BLaER1 (cell line): ENCODE results near the gene MED17.

Source experiments
- H3K27ac ChIP-seq: shearing (Covaris generic); formaldehyde crosslinking; 2 replicates; pipeline ENCODE4 v1.8.1; 2022
- H3K27me3 ChIP-seq: shearing (Covaris generic); formaldehyde crosslinking; 2 replicates; pipeline ENCODE4 v1.8.1; 2022
- H3K36me3 ChIP-seq: shearing (Covaris generic); formaldehyde crosslinking; 2 replicates; pipeline ENCODE4 v1.8.1; 2022
- H3K4me1 ChIP-seq: shearing (Covaris generic); formaldehyde crosslinking; 2 replicates; pipeline ENCODE4 v1.8.1; 2022
- H3K4me2 ChIP-seq: shearing (Covaris generic); formaldehyde crosslinking; 2 replicates; pipeline ENCODE4 v1.8.1; 2022
- H3K4me3 ChIP-seq: shearing (Covaris generic); formaldehyde crosslinking; 2 replicates; pipeline ENCODE4 v1.8.1; 2022
- H3K9ac ChIP-seq: shearing (Covaris generic); formaldehyde crosslinking; 2 replicates; pipeline ENCODE4 v1.8.1; 2022
- H3K9me3 ChIP-seq: shearing (Covaris generic); formaldehyde crosslinking; 2 replicates; pipeline ENCODE4 v1.8.1; 2022
- H4K20me1 ChIP-seq: shearing (Covaris generic); formaldehyde crosslinking; 2 replicates; pipeline ENCODE4 v1.8.1; 2022
- Cebpa-rat ChIP-seq: shearing (Covaris generic); IDR thresholded peaks from 2 replicates; pipeline ENCODE4 v1.8.1; 2022

MED17 gene

GRCh38 chr11:93844568-93844967 is 60.5 kb downstream of the MED17 start:
- H3K4me3 ChIP-seq: no peak overlapping the region
- no peaks in the 10 kb centered on the region for H3K9me3 ChIP-seq
- no peak overlapping the region for H3K27ac ChIP-seq
- no peak overlapping the region for H3K9ac ChIP-seq
- H4K20me1 ChIP-seq: no peaks in the 10 kb centered on the region
- H3K4me1 ChIP-seq: peaks cover 20% of the 10 kb centered on the region
- H3K4me2 ChIP-seq: no peak overlapping the region
- no peaks in the 10 kb centered on the region for H3K36me3 ChIP-seq
- peaks cover 1% of the 10 kb centered on the region; the same call in 1 of the 2 replicates for H3K27me3 ChIP-seq
- no peak for TF ChIP-seq Cebpa-rat

GRCh38 chr11:93845181-93846092 is 61.4 kb downstream of the MED17 start:
- Histone ChIP-seq H3K27ac (no peak overlapping the region), H3K9ac (no peak overlapping the region), H4K20me1 (no peaks in the 10 kb centered on the region), H3K36me3 (no peaks in the 10 kb centered on the region), H3K27me3 (peaks cover 7% of the 10 kb centered on the region; the same call in 1 of the 2 replicates), H3K4me1 (peaks cover 11% of the 10 kb centered on the region), H3K4me2 (no peak overlapping the region), H3K4me3 (no peak overlapping the region), H3K9me3 (no peaks in the 10 kb centered on the region)
- no peak for TF ChIP-seq Cebpa-rat

GRCh38 chr11:93846411-93846810 is 62.3 kb downstream of the MED17 start:
- H3K27ac ChIP-seq: no peak overlapping the region
- TF ChIP-seq Cebpa-rat: no peak
- H3K9ac ChIP-seq: no peak overlapping the region
- no peak overlapping the region for H3K4me3 ChIP-seq
- H3K4me1 ChIP-seq: peaks cover 1% of the 10 kb centered on the region; the same call in 1 of the 2 replicates
- H4K20me1 ChIP-seq: no peaks in the 10 kb centered on the region
- no peaks in the 10 kb centered on the region for H3K9me3 ChIP-seq
- no peaks in the 10 kb centered on the region for H3K36me3 ChIP-seq
- peaks cover 7% of the 10 kb centered on the region; the same call in 1 of the 2 replicates for H3K27me3 ChIP-seq
- H3K4me2 ChIP-seq: no peak overlapping the region

- H4K20me1 ChIP-seq: no peaks in the 10 kb centered on the region
- no peak overlapping the region for H3K4me3 ChIP-seq
- H3K27ac ChIP-seq: no peak overlapping the region
- H3K36me3 ChIP-seq: no peaks in the 10 kb centered on the region
- H3K9me3 ChIP-seq: peaks cover 3% of the 10 kb centered on the region; the same call in 1 of the 2 replicates
- no peak overlapping the region for H3K4me2 ChIP-seq
- no peak overlapping the region for H3K9ac ChIP-seq
- no peaks in the 10 kb centered on the region for H3K4me1 ChIP-seq
- H3K27me3 ChIP-seq: peaks cover 7% of the 10 kb centered on the region; the same call in 1 of the 2 replicates
- no peak for TF ChIP-seq Cebpa-rat
Observed at GRCh38 chr11:93849201-93849600, 65.1 kb downstream of the MED17 start.

- Histone ChIP-seq H3K27me3 (peaks cover 7% of the 10 kb centered on the region; the same call in 1 of the 2 replicates), H3K27ac (peak overlapping the region; percentile 44; the same call in 1 of the 2 replicates), H3K36me3 (no peaks in the 10 kb centered on the region), H3K9ac (0 out of 2 replicates have a peak overlapping the region, but pooled peaks have one; percentile 60), H3K4me2 (peak overlapping the region; percentile 66), H4K20me1 (no peaks in the 10 kb centered on the region), H3K9me3 (peaks cover 3% of the 10 kb centered on the region; the same call in 1 of the 2 replicates), H3K4me3 (peak overlapping the region; percentile 57), H3K4me1 (no peaks in the 10 kb centered on the region)
- no peak for TF ChIP-seq Cebpa-rat
Observed at GRCh38 chr11:93849751-93850593, 65.9 kb downstream of the MED17 start.

GRCh38 chr11:93850594-93851018 is 66.5 kb downstream of the MED17 start, which contains the start of gene VSTM5:
Gene VSTM5, minus strand, starts transcription at chr11:93850618. Its CDS starts 116 bp downstream, at chr11:93850502.
- H3K4me3 ChIP-seq: peak within 1 kb of the TSS; percentile 57
- H3K4me2 ChIP-seq: peak within 1 kb of the TSS; percentile 66
- TF ChIP-seq Cebpa-rat: no peak
- no peaks in the 10 kb centered on the region for H4K20me1 ChIP-seq
- peak within 1 kb of the TSS; percentile 44; the same call in 1 of the 2 replicates for H3K27ac ChIP-seq
- no peaks in the 10 kb centered on the region for H3K4me1 ChIP-seq
- H3K9ac ChIP-seq: 0 out of 2 replicates have a peak within 1 kb of the TSS, but pooled peaks have one; percentile 60
- H3K9me3 ChIP-seq: peaks cover 3% of the 10 kb centered on the region; the same call in 1 of the 2 replicates
- peaks cover 7% of the 10 kb centered on the region; the same call in 1 of the 2 replicates for H3K27me3 ChIP-seq
- H3K36me3 ChIP-seq: no peaks in the 10 kb centered on the region

GRCh38 chr11:93852242-93852641 is 68.2 kb downstream of the MED17 start:
- Histone ChIP-seq H3K9me3 (peaks cover 3% of the 10 kb centered on the region; the same call in 1 of the 2 replicates), H3K27me3 (peaks cover 7% of the 10 kb centered on the region; the same call in 1 of the 2 replicates), H3K4me2 (no peak overlapping the region), H3K36me3 (no peaks in the 10 kb centered on the region), H3K4me3 (no peak overlapping the region), H3K4me1 (no peaks in the 10 kb centered on the region), H3K27ac (no peak overlapping the region), H3K9ac (no peak overlapping the region), H4K20me1 (no peaks in the 10 kb centered on the region)
- no peak for TF ChIP-seq Cebpa-rat

GRCh38 chr11:93857413-93858120 is 73.5 kb downstream of the MED17 start:
- Histone ChIP-seq H3K9me3 (peaks cover 19% of the 10 kb centered on the region), H3K4me2 (no peak overlapping the region), H3K4me3 (no peak overlapping the region), H3K27ac (no peak overlapping the region), H3K9ac (no peak overlapping the region), H3K27me3 (no peaks in the 10 kb centered on the region), H3K4me1 (peaks cover 14% of the 10 kb centered on the region), H3K36me3 (no peaks in the 10 kb centered on the region), H4K20me1 (no peaks in the 10 kb centered on the region)
- TF ChIP-seq Cebpa-rat: no peak

- Histone ChIP-seq H3K4me3 (no peak overlapping the region), H3K9me3 (peaks cover 23% of the 10 kb centered on the region), H3K27ac (no peak overlapping the region), H3K27me3 (no peaks in the 10 kb centered on the region), H3K4me1 (peaks cover 14% of the 10 kb centered on the region), H3K9ac (no peak overlapping the region), H4K20me1 (no peaks in the 10 kb centered on the region), H3K4me2 (no peak overlapping the region), H3K36me3 (no peaks in the 10 kb centered on the region)
- no peak for TF ChIP-seq Cebpa-rat
Observed at GRCh38 chr11:93858121-93858775, 74.2 kb downstream of the MED17 start.
